Brain microvascular endothelial cell (primary cell): ENCODE measurements around the gene BLACAT1.
"Not testable (repeated sequence)": the region's sequence is repeated elsewhere in the genome, so short reads cannot be mapped to it uniquely, and the experiment has no call there.

Source experiments
- DNase-seq: peaks from one replicate; pipeline ENCODE4 v3.0.0-alpha.2; 2020
- H3K27ac ChIP-seq: fragments of 250-450 bp; sonication (Bioruptor Pico); 2 replicates; pipeline ENCODE4 v1.5.1; 2020; ENCODE audit warnings: mild to moderate bottlenecking, moderate library complexity
- H3K27me3 ChIP-seq: fragments of 250-450 bp; sonication (Bioruptor Pico); replicated peaks from 2 replicates; pipeline ENCODE4 v1.5.1; 2020; ENCODE audit warnings: mild to moderate bottlenecking
- H3K36me3 ChIP-seq: fragments of 250-450 bp; sonication (Bioruptor Pico); replicated peaks from 2 replicates; pipeline ENCODE4 v1.5.1; 2020; ENCODE audit warnings: mild to moderate bottlenecking
- H3K4me3 ChIP-seq: 2 replicates; pipeline ENCODE4 v1.5.1; 2011; ENCODE audit warnings: low read depth, mild to moderate bottlenecking, control low read depth, low read length, moderate library complexity
- CTCF ChIP-seq: IDR thresholded peaks from 2 replicates; pipeline ENCODE4 v1.5.1; 2011; ENCODE audit warnings: low read depth, mild to moderate bottlenecking, moderate library complexity, low read length, control low read depth, inconsistent platforms; ENCODE audit errors: missing control alignments
- in situ Hi-C: cut with HindIII; loops from 2 replicates; pipeline ENCODE4 v1.10.0; 2017; ENCODE audit warnings: low sequenced_read_pairs, low pct_ligation_motif_present

BLACAT1 gene

GRCh38 chr1:205481218-205481617 is 25.4 kb upstream of the BLACAT1 start:
- no peak for TF ChIP-seq CTCF
- Histone ChIP-seq H3K27me3 (peaks cover 42% of the 10 kb centered on the region), H3K27ac (no peak overlapping the region), H3K36me3 (no peaks in the 10 kb centered on the region), H3K4me3 (no peak overlapping the region)
- no peak for DNase-seq
- in situ Hi-C loops: no loop called here

GRCh38 chr1:205480349-205480985 is 24.6 kb upstream of the BLACAT1 start:
- DNase-seq: no peak
- in situ Hi-C loops: no loop called here
- H3K36me3 ChIP-seq: no peaks in the 10 kb centered on the region
- no peak overlapping the region for H3K27ac ChIP-seq
- H3K4me3 ChIP-seq: no peak overlapping the region
- H3K27me3 ChIP-seq: peaks cover 43% of the 10 kb centered on the region
- no peak for TF ChIP-seq CTCF

GRCh38 chr1:205478985-205479384 is 23.1 kb upstream of the BLACAT1 start:
- peaks cover 35% of the 10 kb centered on the region for H3K27me3 ChIP-seq
- in situ Hi-C loops, H3K27ac ChIP-seq: not testable (repeated sequence)

GRCh38 chr1:205477759-205478247 is 22.0 kb upstream of the BLACAT1 start:
- H3K36me3 ChIP-seq: no peaks in the 10 kb centered on the region
- H3K27me3 ChIP-seq: peaks cover 30% of the 10 kb centered on the region
- DNase-seq: no peak
- no peak overlapping the region for H3K27ac ChIP-seq
- in situ Hi-C loops: no loop called here
- no peak overlapping the region for H3K4me3 ChIP-seq
- no peak for TF ChIP-seq CTCF

More at GRCh38 chr1:205478985-205479384, 23.1 kb upstream of the BLACAT1 start:
- H3K4me3 ChIP-seq, H3K36me3 ChIP-seq, DNase-seq: not testable (repeated sequence)

- Histone ChIP-seq H3K27ac (no peak overlapping the region), H3K27me3 (peaks cover 25% of the 10 kb centered on the region), H3K4me3 (no peak overlapping the region), H3K36me3 (no peaks in the 10 kb centered on the region)
- in situ Hi-C loops: no loop called here
- no peak for TF ChIP-seq CTCF
- DNase-seq: no peak
These were observed 21.4 kb upstream of the BLACAT1 start for GRCh38 chr1:205477121-205477758.

GRCh38 chr1:205476648-205477047 is 20.8 kb upstream of the BLACAT1 start:
- H3K27ac ChIP-seq: no peak overlapping the region
- H3K36me3 ChIP-seq: no peaks in the 10 kb centered on the region
- in situ Hi-C loops: no loop called here
- peaks cover 21% of the 10 kb centered on the region for H3K27me3 ChIP-seq
- H3K4me3 ChIP-seq: no peak overlapping the region
- no peak for DNase-seq
- TF ChIP-seq CTCF: no peak
